ENCODE results near the gene MAP2K2. TPM values are rescaled to one million over a fixed set of nuclear protein-coding genes. Genes with fewer than 3 reads are reported as not detected.

MAP2K2 gene
- total and polyA plus RNA-seq, 9 of the 15 experiments (the other 6 are each of a cell fraction or from before 2014, with no cell fraction given) = 1.0 to 151 (median 58.3) TPM

DNA sequence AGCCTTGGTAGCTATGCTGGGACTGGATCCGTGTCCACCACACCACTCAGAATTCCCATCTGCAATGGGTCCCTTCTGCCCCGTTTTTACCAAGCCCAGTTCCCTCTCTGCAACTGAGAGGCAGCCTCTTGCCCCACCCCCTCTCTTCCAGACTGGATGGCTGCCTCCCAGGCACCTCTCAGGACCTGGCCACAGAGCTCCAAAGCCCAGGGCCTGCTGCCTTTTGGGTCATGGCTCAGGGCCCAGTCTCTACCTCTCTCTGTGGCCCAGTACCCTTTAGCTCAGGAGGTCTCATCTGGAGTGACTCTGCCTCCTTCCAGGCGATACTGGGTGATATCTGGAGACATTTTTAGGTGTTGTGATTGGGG, 46.9 kb downstream of the MAP2K2 start (continued):
- TF ChIP-seq, protein P1, sequence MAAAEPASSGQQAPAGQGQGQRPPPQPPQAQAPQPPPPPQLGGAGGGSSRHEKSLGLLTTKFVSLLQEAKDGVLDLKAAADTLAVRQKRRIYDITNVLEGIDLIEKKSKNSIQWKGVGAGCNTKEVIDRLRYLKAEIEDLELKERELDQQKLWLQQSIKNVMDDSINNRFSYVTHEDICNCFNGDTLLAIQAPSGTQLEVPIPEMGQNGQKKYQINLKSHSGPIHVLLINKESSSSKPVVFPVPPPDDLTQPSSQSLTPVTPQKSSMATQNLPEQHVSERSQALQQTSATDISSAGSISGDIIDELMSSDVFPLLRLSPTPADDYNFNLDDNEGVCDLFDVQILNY (CRISPR knock-in tag; IDR thresholded peaks at IDR 0.05) = no peak
- TF ChIP-seq SAP30 (IDR thresholded peaks at IDR 0.05; ENCODE audit: borderline replicate concordance, insufficient read depth, low read depth, low read length, poor library complexity, severe bottlenecking) = no peak
- TF ChIP-seq MCM2 (IDR thresholded peaks at IDR 0.05; ENCODE audit: low read depth) = no peak
- TF ChIP-seq CREM (IDR thresholded peaks at IDR 0.05; ENCODE audit: low read depth) = no peak
- no peak for TF ChIP-seq ESRRB (CRISPR knock-in tag; IDR thresholded peaks at IDR 0.05; ENCODE audit: borderline replicate concordance)

DNA sequence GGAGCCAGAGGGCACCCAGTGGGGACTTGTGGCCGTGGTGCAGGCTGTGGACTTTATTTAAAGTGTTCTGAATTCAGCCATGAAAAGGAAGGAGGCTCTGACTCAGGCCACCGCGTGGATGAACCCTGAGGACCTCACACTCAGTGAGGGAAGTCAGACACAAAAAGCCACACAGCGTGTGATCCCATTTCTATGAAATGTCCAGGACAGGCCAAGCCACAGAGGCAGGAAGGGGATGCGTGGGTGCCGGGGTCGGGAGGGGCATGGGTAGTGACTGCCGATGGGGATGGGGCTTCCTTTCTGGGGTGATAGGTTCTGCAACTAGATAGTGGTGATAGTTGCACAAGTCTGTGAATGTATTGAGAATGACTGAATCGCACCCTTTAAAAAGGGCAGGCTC, 48.5 kb downstream of the MAP2K2 start:
- 0 out of 2 replicates have a peak, but pooled peaks have one; percentile 13 for TF ChIP-seq EGR1 (conservative IDR thresholded peaks at IDR 0.05)
- no peak for TF ChIP-seq ZFX (CRISPR knock-in tag; IDR thresholded peaks at IDR 0.05)
- TF ChIP-seq GATAD2B (IDR thresholded peaks at IDR 0.05; ENCODE audit: borderline replicate concordance) = no peak
- TF ChIP-seq ZBTB7A (IDR thresholded peaks at IDR 0.05; ENCODE audit: borderline replicate concordance, control insufficient read depth, low read depth, low read length) = 0 out of 2 replicates have a peak, but pooled peaks have one; percentile 27
- TF ChIP-seq ZFP1 (CRISPR knock-in tag; IDR thresholded peaks at IDR 0.05) = no peak
- no peak for TF ChIP-seq ZNF133 (CRISPR knock-in tag; IDR thresholded peaks at IDR 0.05)
- ATAC-seq (no peak), FAIRE-seq (peak; percentile 63), DNase-seq (ENCODE audit: extremely low read depth in 1 of 4, low spot score in 3 of 4) (no peak)
- H3K4me2 ChIP-seq (ENCODE audit: insufficient read depth, low read length) = no peak overlapping the region
- no peaks in the 10 kb centered on the region for H3K9me3 ChIP-seq (replicated peaks; ENCODE audit: control insufficient read depth, insufficient read depth, low read depth, low read length)
- H3K9me1 ChIP-seq (ENCODE audit: control insufficient read depth, insufficient read depth, low read length) = no peaks in the 10 kb centered on the region
- H3K4me3 ChIP-seq = no peak overlapping the region
- ChIA-PET POLR2A (no interaction called here), CTCF (ENCODE audit: low intra/inter-chr PET ratio) (no interaction called here)
- H4K20me1 ChIP-seq (replicated peaks; ENCODE audit: control insufficient read depth, insufficient read depth, low read length) = no peaks in the 10 kb centered on the region
- H3K27me3 ChIP-seq (ENCODE audit: control insufficient read depth in 2 of 2, insufficient read depth in 2 of 2, low read length in 2 of 2) = no peaks in the 10 kb centered on the region
- H3K4me1 ChIP-seq (replicated peaks in 1 of 2; ENCODE audit: control insufficient read depth in 2 of 2, insufficient read depth in 2 of 2, low read length in 2 of 2) = peaks cover 24 to 26% of the 10 kb centered on the region in 2 experiments
- in situ Hi-C loops (cut with MboI) = no loop called here
- no TSS peak for BruUV-seq (replicated peaks)
- H2AFZ ChIP-seq (ENCODE audit: low read depth, low read length) = peak overlapping the region; percentile 81
- no peak overlapping the region; the same call in 2 of the 3 replicates for H3K27ac ChIP-seq (ENCODE audit: extremely low read depth, low read depth, low read length)
- no peaks in the 10 kb centered on the region for H3K79me2 ChIP-seq (ENCODE audit: control insufficient read depth, insufficient read depth, low read length)
- WGBS (ENCODE audit: insufficient coverage, low coverage, missing lambda C conversion rate) = 46% methylated on average over 6 of the region's 9 CpGs
- intact Hi-C loops (cut with micrococcal nuclease) = no loop called here
- H3K9ac ChIP-seq (ENCODE audit: insufficient read depth in 1 of 2, low read depth in 2 of 2, low read length in 2 of 2) = peak overlapping the region in 1 of 2 experiments; percentile 82; a peak in 1 of 4 replicates
- H3K36me3 ChIP-seq (ENCODE audit: control insufficient read depth, insufficient read depth, low read length) = no peaks in the 10 kb centered on the region
